CD4-positive, CD25-positive, alpha-beta regulatory T cell (primary cell): ENCODE measurements around the gene CCHCR1. TPM values are rescaled to one million over a fixed set of nuclear protein-coding genes. Genes with fewer than 3 reads are reported as not detected.

Source experiments
- ATAC-seq, 2 donors: fragments of 150-1000 bp; cut with Tn5 transposase; one replicate each; pipeline ENCODE4 v1.10.0; 2021; ENCODE audit warnings: low read depth in 2 of 2, moderate number of reproducible peaks in 2 of 2, moderate library complexity in 1 of 2
- DNase-seq, 3 donors: peaks; one replicate each; pipeline versions ENCODE4 v3.0.0 to v3.0.0-alpha.2; 2012 to 2022; ENCODE audit warnings: mixed read lengths in 1 of 3
- H3K27ac ChIP-seq: one replicate; pipeline ENCODE4 v1.7.0; 2013; ENCODE audit warnings: mild to moderate bottlenecking, low read length; ENCODE audit not compliant: insufficient read depth, poor library complexity, severe bottlenecking
- H3K27me3 ChIP-seq: one replicate; pipeline ENCODE4 v1.7.0; 2013; ENCODE audit warnings: low read length; ENCODE audit not compliant: control insufficient read depth, insufficient read depth
- H3K36me3 ChIP-seq: one replicate; pipeline ENCODE4 v1.7.0; 2013; ENCODE audit warnings: mild to moderate bottlenecking, low read length, moderate library complexity; ENCODE audit not compliant: control insufficient read depth, insufficient read depth
- H3K4me1 ChIP-seq: 2 replicates; pipeline ENCODE4 v1.7.0; 2013; ENCODE audit warnings: mild to moderate bottlenecking, low read length; ENCODE audit not compliant: insufficient read depth, control insufficient read depth, poor library complexity, severe bottlenecking
- H3K4me3 ChIP-seq: one replicate; pipeline ENCODE4 v1.7.0; 2013; ENCODE audit warnings: low read depth, mild to moderate bottlenecking, low read length, moderate library complexity
- H3K9me3 ChIP-seq, 2 experiments: 1 replicate in 1 of 2; 2 replicates in 1 of 2; pipeline ENCODE4 v1.7.0; 2013; ENCODE audit warnings: low read length in 2 of 2, mild to moderate bottlenecking in 1 of 2, moderate library complexity in 1 of 2; ENCODE audit not compliant: control insufficient read depth in 2 of 2
- H3K27ac Mint-ChIP-seq, 3 donors: one replicate each; pipeline ENCODE4 v1.8.0; 2020 to 2022; ENCODE audit warnings: mild to moderate bottlenecking in 3 of 3, mixed read lengths in 3 of 3, moderate library complexity in 2 of 3
- H3K27me3 Mint-ChIP-seq: one replicate; pipeline ENCODE4 v1.8.0; 2022; ENCODE audit warnings: mild to moderate bottlenecking, mixed read lengths
- H3K36me3 Mint-ChIP-seq: one replicate; pipeline ENCODE4 v1.8.0; 2020; ENCODE audit warnings: mixed read lengths
- H3K4me1 Mint-ChIP-seq, 4 donors: one replicate each; pipeline ENCODE4 v1.8.0; 2020 to 2022; ENCODE audit warnings: mixed read lengths in 4 of 4, mild to moderate bottlenecking in 1 of 4
- H3K4me3 Mint-ChIP-seq, 4 donors: one replicate each; pipeline ENCODE4 v1.8.0; 2020 to 2022; ENCODE audit warnings: mild to moderate bottlenecking in 4 of 4, mixed read lengths in 4 of 4, moderate library complexity in 3 of 4
- H3K9me3 Mint-ChIP-seq, 7 donors: one replicate each; pipeline ENCODE4 v1.8.0; 2020 to 2022; ENCODE audit warnings: mixed read lengths in 7 of 7, mild to moderate bottlenecking in 3 of 7, moderate library complexity in 2 of 7
- polyA plus RNA-seq, 4 donors: library from polyadenylated mRNA; unstranded; fragments of 300-500 nt; fragmentation: Illumina TruSeq; gene quantifications; one replicate each; pipeline ENCODE4 v1.2.3, GENCODE V29; 2021
- total RNA-seq: library from RNA; stranded (reverse); gene quantifications from one replicate; pipeline ENCODE4 v1.2.3, GENCODE V29; 2022

Gene CCHCR1
- total and polyA plus RNA-seq, 5 donors from 2014 or later = 3.5 to 27.2 (median 6.6) TPM

DNA sequence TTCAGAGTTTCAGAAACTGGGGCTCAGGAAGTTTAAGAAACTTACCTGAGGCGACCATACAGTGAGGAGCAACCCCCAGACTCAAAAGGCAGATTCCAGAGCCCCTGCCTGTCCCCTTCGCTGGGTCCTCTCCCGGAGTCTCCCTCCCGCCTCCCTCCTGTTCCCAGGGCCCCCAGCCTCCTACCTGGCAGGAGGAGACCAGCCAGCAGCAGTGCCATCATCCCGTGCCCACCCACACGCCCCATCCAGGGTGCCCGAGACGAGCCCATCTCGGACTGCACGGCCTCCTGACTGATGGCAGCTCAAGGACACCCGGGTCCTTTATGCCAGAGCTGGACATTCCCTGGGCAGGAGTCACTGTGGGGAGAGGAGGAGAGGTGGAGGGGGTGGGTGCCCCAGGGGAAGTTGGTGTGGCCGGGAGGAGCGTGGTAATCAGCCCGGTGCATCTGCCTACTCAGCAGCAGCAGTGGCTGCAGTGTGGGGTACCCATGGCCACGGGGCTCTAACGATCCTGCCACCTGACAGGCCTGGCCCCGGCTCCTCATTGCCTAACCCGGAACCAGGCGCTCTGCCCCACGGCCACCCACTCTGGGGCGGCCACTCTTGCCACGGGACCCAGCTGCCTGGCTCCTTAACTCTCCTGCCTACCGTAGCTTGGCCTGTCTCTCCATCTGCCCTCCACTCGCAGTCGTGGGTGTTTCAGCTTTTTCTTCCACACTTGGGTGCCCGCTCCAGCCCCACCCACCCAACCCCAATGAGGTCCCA, 37.3 kb downstream of the CCHCR1 start, which contains the start of gene CDSN:
Gene CDSN (minus strand): TSS at position 296 of the 765 bp plus-strand sequence. CDS start 27 bp downstream, at position 269.
- Histone ChIP-seq H3K4me1 (no peaks in the 10 kb centered on the region), H3K4me3 (no peak within 1 kb of the TSS), H3K27ac (no peak within 1 kb of the TSS), H3K9me3 (no peaks in the 10 kb centered on the region), H3K27me3 (no peaks in the 10 kb centered on the region), H3K36me3 (no peaks in the 10 kb centered on the region)
- Mint-ChIP-seq H3K4me1 (no peaks in the 10 kb centered on the region), H3K27ac (no peak within 1 kb of the TSS), H3K36me3 (no peaks in the 10 kb centered on the region), H3K4me3 (no peak within 1 kb of the TSS), H3K9me3 (peaks cover 0 to 1% (median 0%) of the 10 kb centered on the region in 7 donors), H3K27me3 (peaks cover 12% of the 10 kb centered on the region)
- no peak for DNase-seq
- ATAC-seq = no peak

DNA sequence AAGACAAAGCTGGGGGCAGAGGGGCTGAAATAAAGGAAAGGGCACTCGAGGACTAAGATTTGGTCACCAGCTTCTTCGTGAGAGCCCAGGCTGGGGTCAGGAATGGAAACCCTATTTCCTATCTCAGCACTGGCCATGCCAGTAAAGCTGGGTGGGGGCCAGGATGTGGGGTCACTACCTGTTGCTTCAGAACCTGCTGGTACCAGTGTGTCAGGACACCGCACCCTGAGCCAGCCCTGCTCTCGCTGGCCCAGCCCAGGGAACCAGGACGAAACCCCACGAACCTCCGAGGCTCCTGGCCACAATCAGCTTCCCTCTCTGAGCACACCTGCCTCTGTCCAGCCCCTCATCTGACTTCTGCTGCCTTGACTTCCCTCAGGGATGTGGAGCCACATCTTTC, 39.4 kb downstream of the CCHCR1 start:
- Mint-ChIP-seq H3K36me3 (no peaks in the 10 kb centered on the region), H3K4me3 (no peak overlapping the region), H3K27ac (peak overlapping the region in 1 of 3 donors; percentile 44), H3K9me3 (peaks cover 0 to 1% (median 0%) of the 10 kb centered on the region in 7 donors), H3K4me1 (peaks cover 0 to 8% (median 1%) of the 10 kb centered on the region in 4 donors), H3K27me3 (peaks cover 16% of the 10 kb centered on the region)
- Histone ChIP-seq H3K27ac (no peak overlapping the region), H3K36me3 (no peaks in the 10 kb centered on the region), H3K4me3 (no peak overlapping the region), H3K4me1 (no peaks in the 10 kb centered on the region), H3K9me3 (no peaks in the 10 kb centered on the region), H3K27me3 (no peaks in the 10 kb centered on the region)
- ATAC-seq = no peak
- DNase-seq = no peak

DNA sequence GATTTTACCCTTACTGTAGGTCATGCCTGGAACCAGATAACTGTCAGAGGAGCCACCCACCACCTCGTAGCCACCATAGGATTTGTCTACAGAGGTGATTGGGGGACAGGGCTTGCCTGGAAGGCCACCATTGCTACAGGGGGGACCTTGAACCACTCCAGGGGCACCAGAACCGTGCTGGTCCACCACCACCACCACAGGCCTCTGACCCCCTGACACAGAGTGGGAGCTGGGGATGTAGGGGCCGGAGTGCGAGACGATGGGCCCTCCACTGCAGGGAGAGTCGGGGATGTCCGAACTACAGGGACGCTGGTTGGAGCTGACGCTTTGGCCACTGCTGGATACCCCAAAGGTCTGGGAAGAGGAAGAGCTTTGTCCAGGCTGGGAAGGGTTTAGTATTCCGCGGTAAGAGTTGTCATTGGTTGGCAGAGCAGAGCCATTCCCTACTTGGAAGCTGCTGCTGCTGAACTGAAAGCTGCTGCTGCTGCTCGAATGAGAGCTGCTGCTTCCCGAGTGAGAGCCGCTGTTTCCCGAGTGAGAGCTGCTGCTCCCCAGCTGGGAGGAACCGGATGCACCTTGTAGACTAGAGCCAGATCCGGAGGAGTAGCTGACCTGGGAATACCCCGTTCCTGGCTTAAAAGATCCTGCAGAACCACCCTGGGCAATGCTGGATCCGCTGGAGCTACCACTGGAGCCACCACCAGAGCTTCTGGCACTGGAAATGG, 40.8 kb downstream of the CCHCR1 start:
- no peak overlapping the region for H3K4me3 Mint-ChIP-seq
- H3K4me1 Mint-ChIP-seq = peaks cover 0 to 8% (median 1%) of the 10 kb centered on the region in 4 donors
- H3K27ac Mint-ChIP-seq = peak overlapping the region in 1 of 3 donors; percentile 26
- Histone ChIP-seq H3K4me3 (no peak overlapping the region), H3K36me3 (no peaks in the 10 kb centered on the region), H3K27me3 (no peaks in the 10 kb centered on the region), H3K27ac (no peak overlapping the region), H3K9me3 (no peaks in the 10 kb centered on the region), H3K4me1 (no peaks in the 10 kb centered on the region)
- H3K36me3 Mint-ChIP-seq = no peaks in the 10 kb centered on the region
- DNase-seq (no peak), ATAC-seq (no peak)
- H3K9me3 Mint-ChIP-seq = no peaks in the 10 kb centered on the region
- H3K27me3 Mint-ChIP-seq = peaks cover 14% of the 10 kb centered on the region

DNA sequence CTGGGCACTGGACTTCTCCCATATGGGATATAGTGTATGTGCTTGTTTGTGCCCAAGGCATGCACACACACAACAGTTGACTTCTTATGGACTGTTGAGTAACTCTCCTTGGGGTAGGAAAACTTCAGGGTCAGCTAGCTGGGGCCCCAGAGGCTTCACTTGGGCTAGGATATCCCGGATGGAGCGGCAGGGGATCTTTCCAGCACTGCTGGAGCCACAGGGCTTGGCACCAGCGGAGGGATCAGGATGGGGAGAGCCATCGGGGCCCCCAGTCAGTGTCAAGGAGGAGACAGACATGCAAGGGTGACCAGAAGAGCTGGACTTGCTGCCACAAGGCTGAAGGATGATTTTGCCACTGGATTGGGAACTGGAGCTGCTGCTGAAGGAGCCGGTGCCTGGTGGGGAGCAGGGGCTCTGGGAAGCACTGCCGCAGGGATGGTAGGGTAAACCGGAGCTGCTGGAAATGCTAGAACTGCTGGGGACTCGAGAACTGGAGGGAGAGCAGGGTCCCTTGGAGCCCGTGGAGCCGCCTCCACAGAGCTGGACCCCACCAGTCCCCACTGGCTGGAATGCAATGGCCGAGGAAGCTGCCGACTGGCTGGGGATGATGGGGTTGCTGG, 41.6 kb downstream of the CCHCR1 start:
- no peaks in the 10 kb centered on the region for H3K27me3 ChIP-seq
- H3K36me3 ChIP-seq = no peaks in the 10 kb centered on the region
- peaks cover 0 to 8% (median 1%) of the 10 kb centered on the region in 4 donors for H3K4me1 Mint-ChIP-seq
- peaks cover 11% of the 10 kb centered on the region for H3K27me3 Mint-ChIP-seq
- ATAC-seq (no peak), DNase-seq (no peak)
- H3K36me3 Mint-ChIP-seq = no peaks in the 10 kb centered on the region
- no peaks in the 10 kb centered on the region for H3K4me1 ChIP-seq
- H3K9me3 ChIP-seq = no peaks in the 10 kb centered on the region
- H3K27ac Mint-ChIP-seq = no peak overlapping the region
- no peak overlapping the region for H3K27ac ChIP-seq
- H3K4me3 Mint-ChIP-seq = no peak overlapping the region
- H3K9me3 Mint-ChIP-seq = no peaks in the 10 kb centered on the region
- H3K4me3 ChIP-seq = no peak overlapping the region

DNA sequence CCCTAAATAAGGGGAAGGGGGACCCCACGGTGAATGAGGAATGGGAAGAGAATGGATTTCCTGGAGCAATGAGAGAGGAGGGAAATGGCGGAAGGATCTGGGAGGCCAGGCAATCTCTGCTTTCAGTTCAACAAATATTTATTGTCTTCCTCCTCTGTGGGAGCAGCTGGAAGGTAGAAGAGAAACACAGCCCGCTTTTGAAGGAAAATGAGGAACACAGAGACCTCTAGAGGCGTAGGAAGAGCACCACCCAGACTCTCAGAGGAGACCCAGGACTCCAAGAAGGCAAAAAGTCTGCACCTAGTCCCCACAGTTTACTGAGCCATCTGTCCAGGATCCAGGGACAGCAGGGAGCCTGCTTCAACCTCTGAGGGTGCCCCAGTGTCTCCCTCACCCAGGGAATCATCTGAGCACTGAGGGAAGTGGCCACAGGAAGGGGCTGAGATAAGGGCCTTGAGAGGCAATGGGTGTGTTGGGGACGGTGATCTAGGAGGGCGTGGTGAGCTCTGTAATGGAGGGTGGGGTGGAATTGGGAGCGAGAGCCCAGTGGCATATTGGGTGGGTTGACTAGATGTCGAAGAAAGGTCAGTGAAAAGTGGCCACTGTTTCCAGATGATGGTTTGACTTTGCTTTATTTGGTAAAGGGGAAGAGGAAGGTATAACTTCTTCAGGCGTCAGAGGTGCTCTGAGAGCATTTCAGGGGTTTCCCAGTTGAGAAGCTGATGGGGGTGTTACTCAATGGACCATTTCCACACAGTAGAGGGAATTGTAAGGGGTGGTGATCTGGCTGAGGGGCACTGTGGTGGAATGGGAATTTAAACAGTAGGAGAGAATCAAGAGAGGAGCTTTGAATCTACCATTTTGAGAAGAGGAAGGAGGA, 42.4 kb downstream of the CCHCR1 start:
- H3K27ac Mint-ChIP-seq = peak overlapping the region; percentile 50 to 77 (median 57)
- H3K36me3 Mint-ChIP-seq = no peaks in the 10 kb centered on the region
- peaks cover 11% of the 10 kb centered on the region for H3K27me3 Mint-ChIP-seq
- H3K27ac ChIP-seq = no peak overlapping the region
- ATAC-seq (peak in 1 of 2 donors; percentile 42), DNase-seq (peak in 1 of 3 donors; percentile 28)
- H3K9me3 Mint-ChIP-seq = no peaks in the 10 kb centered on the region
- H3K27me3 ChIP-seq = no peaks in the 10 kb centered on the region
- H3K4me1 Mint-ChIP-seq = peaks cover 0 to 8% (median 1%) of the 10 kb centered on the region in 4 donors
- no peak overlapping the region for H3K4me3 Mint-ChIP-seq
- H3K4me3 ChIP-seq = no peak overlapping the region
- no peaks in the 10 kb centered on the region for H3K4me1 ChIP-seq
- no peaks in the 10 kb centered on the region for H3K36me3 ChIP-seq
- H3K9me3 ChIP-seq = no peaks in the 10 kb centered on the region

DNA sequence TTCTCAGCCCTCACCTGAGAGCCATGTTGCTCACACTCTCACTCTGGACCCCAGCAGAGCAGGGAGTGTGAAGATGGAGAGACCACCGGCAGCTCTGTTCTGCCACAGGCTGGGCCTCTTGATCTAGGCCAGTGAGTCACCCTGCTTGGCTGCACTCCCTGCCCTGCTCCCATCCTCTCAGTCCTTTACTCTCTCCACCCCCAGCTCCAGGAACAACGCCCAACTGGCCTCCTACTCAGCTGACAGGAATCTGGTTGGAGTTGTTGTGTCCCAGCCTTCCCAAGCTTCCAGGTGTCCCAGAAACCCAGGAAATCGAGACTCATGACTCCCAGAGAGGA, 43.1 kb downstream of the CCHCR1 start, which contains the start of gene PSORS1C1:
Gene PSORS1C1 (plus strand): TSS at position 260 of the 338 bp plus-strand sequence. CDS start 14,833 bp downstream, outside the sequence.
- no peaks in the 10 kb centered on the region for H3K4me1 ChIP-seq
- no peaks in the 10 kb centered on the region for H3K36me3 ChIP-seq
- H3K4me1 Mint-ChIP-seq = peaks cover 0 to 8% (median 1%) of the 10 kb centered on the region in 4 donors
- ATAC-seq = no peak
- no peak within 1 kb of the TSS for H3K27ac ChIP-seq
- H3K9me3 Mint-ChIP-seq = no peaks in the 10 kb centered on the region
- H3K27me3 ChIP-seq = no peaks in the 10 kb centered on the region
- H3K4me3 Mint-ChIP-seq = no peak within 1 kb of the TSS
- H3K4me3 ChIP-seq = no peak within 1 kb of the TSS
- H3K36me3 Mint-ChIP-seq = no peaks in the 10 kb centered on the region
- no peak for DNase-seq
- H3K27me3 Mint-ChIP-seq = peaks cover 14% of the 10 kb centered on the region
- no peaks in the 10 kb centered on the region for H3K9me3 ChIP-seq
- peak within 1 kb of the TSS; percentile 50 to 77 (median 57) for H3K27ac Mint-ChIP-seq
